GM12892 (cell line): ENCODE measurements around the gene APOM.
A peak's percentile ranks its signal among the peaks of the same experiment; 100 is the strongest.

Source experiments
- DNase-seq: peaks from one replicate; pipeline ENCODE4 v3.0.0; 2011; ENCODE audit not compliant: insufficient read length
- FAIRE-seq: peaks from 2 replicates; lab custom pipeline; 2011; peaks lifted over from hg19 to GRCh38; lab: Jason Lieb, UNC
- POLR2A ChIP-seq: IDR thresholded peaks from 2 replicates; pipeline ENCODE4 v1.6.1; 2011; ENCODE audit warnings: low read depth, low read length, control low read depth
- POLR2AphosphoS5 ChIP-seq: IDR thresholded peaks from 2 replicates; pipeline ENCODE4 v1.6.1; 2011; ENCODE audit warnings: low read depth, low read length, control low read depth
- TAF1 ChIP-seq: IDR thresholded peaks from 2 replicates; pipeline ENCODE4 v1.6.1; 2011; ENCODE audit warnings: low read depth, mild to moderate bottlenecking, control low read depth, low read length, borderline replicate concordance

The APOM gene

DNA sequence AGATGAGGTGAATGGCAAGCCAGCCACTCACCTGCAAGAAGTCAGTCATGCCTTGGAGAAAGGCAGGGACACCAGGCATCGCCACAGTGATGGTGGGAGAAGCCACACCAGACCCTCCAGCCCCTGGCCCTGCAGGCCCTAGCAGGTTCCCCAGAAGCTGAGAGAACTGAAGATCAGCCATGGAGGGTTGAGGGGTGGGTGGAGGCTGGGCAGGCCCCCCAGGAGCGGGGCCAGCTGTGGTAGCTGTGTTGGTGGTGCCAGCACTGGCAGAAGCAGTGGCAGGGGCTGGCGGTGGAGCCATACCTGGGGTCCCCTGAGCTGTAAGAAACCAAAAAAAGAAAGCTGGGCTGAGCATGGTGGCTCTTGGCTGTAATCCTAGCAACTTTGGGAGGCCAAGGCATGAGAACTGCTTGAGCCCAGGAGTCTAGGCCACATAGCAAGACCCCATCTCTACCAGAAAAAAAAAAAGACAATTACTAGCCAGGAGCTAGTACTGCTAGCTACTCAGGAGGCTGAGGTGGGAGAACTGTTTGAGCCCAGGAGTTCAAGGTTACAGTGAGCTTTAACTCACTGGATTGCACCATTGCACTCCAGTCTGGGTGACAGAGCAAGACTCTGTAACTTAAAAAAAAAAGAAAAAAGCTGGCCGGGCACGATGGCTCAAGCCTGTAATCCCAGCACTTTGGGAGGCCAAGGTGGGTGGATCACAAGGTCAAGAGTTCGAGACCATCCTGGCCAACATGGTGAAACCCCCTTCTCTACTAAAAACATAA lies 12.7 kb upstream of the APOM start:
- no peak for DNase-seq
- FAIRE-seq, result no peak
- no peak for TF ChIP-seq TAF1
- TF ChIP-seq POLR2AphosphoS5, result no peak
- no peak for TF ChIP-seq POLR2A

DNA sequence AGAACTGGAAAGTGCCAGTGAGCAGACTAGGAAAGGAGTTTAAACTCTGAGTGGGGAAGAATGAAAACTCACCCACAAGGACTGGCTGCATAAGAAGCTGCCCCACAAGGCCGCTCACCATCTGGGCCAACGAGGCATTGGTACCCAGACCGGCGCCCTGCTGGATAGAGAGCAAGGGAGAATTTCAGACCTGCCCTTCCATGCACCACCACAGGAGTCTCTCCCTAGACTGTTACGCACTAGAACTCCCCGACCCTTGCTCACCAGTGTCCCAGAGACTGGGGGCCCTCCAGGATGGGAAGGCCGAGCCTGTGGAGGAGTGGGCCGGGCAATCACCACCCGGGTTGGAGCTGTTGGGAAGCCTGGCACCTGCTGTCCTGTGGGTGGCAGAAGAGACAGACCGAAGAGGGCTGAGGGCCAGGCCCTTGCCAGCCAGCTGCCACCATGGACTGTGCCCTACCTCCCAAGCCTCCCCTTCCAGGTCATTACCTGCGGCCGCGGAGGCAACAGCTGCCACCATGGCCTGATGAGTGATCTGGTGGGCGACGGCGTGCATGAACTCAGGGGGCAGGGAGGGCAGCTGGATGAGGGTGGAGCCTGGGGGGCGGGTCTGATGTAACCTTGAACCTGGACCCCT lies 11.8 kb upstream of the APOM start:
- FAIRE-seq (no peak), DNase-seq (no peak)
- TF ChIP-seq TAF1 (no peak), POLR2AphosphoS5 (no peak), POLR2A (no peak)

DNA sequence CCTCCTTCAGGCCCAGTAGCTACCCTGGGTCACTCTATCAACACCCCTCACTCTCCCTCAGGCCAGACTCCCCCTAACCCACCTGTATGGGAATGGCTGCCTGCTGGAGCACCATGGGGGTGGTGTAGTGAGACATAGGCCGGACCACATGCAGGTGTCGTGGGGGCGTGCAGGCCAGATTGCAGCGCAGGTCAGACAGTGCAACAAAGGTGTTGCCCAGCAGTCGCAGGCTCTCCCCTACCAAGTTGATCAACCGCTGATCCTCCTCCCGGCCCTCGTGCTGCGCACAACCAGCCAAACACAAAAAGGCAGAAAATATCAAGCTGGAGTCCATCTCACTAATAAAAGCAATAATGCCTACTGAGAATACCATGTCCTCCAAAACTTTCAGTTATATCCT lies 10.4 kb upstream of the APOM start:
- no peak for TF ChIP-seq POLR2A
- no peak for TF ChIP-seq TAF1
- TF ChIP-seq POLR2AphosphoS5, result no peak
- DNase-seq (no peak), FAIRE-seq (no peak)

DNA sequence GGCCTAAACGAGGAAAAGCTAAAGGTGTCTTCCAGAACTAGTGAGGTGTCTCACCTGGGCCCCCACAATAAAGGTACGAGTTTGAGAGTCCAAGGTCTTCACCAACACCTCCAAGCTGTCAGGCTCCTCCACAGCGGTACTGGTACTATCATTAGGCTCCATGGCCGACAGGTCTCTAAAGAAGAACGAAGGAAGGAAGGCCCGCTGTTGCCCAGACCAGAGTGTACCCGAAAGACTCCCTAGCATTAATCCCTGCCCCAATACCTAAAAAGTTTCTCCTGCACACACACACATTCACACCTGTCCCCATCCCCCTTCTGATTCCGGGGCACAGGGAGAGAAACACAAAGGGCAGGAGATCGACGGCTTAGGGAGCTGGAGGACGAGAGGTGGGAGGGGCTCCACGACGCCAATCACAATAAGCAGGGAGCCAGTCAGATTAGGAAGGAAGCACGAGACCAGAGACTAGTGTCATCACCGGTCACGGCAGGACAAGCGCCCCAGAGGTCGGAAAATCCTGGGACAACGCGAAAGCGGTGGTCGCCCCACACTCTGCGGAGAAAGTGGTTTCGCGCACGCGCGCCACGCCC lies 4.0 kb upstream of the APOM start:
- TF ChIP-seq POLR2AphosphoS5 (no peak), TAF1 (no peak), POLR2A (no peak)
- DNase-seq (no peak), FAIRE-seq (peak; percentile 62)

DNA sequence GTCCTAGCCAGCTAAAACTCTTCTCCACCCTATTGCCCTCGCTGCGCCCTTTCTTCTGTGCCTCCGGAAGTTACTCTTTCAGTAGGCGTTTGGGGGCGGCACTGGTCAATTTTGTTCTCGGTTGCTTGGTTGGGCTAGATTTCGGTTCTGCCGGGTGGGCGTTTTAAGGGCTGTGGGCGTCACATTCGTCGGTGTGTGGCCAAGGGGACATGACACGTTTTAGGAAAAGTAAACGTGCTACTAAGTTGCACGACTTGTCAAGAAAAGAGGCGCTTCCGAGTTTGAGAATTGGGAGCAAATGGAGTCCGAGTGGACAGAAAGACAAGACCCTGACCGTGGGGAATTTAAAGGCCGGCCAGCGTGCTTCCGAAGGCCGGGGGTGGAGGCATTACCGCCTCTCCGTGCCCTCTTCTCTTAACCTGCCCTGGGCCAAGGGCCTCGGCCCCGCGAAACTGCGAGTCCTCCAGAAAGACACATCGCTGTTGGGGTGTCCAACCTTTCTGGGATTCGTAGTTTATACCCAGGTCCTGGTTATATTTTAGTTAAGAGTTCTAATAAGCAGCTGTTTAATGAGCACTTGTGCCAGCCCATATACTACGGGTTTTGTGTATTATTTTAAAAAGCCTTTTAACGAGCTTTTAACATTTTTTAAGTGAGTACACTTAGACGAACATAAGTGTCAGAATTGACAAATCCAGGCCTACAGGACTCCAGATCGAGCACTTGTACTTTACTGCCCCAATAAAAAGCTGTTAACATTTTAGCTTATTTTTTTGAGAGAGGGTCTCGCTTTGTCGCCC lies 2.6 kb upstream of the APOM start:
- DNase-seq (peak; percentile 91), FAIRE-seq (no peak)
- TF ChIP-seq TAF1, result peak; percentile 43; the same call in 1 of the 2 replicates
- peak; percentile 41; the same call in 1 of the 2 replicates for TF ChIP-seq POLR2A
- no peak; the same call in 1 of the 2 replicates for TF ChIP-seq POLR2AphosphoS5

DNA sequence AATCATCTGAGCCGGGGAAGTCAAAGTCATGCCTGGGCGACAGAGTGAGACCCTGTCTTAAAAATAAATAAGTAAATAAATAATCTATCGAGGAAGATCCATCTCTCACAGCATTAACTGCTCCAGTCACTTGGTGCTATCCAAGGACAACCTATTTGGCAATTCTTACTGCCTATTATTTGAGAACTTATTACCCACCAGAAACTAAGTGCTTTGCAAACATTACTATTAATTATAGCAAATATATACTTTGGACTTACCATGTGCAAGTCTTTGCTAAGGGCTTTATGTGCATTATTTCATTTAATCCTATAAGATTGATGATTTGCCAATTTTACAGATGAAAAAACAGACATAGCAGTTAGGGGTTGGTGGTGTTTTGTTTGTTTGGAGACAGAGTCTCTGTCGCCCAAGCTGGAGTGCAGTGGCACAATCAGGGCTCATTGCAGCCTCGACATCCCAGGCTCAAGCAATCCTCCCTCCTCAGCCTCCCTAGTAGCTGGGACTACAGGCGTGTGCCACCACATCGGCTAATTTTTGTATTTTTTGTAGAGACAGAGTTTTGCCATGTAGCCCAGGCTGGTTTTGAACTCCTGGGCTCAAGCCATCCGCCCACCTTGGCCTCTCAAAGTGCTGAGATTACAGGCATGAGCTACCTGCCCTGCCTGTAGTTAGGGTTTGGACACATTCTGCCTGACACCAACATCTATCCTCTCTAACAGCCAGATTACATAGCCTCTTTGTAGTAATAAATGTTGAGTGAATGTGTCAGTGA lies 933 bp upstream of the APOM start:
- TF ChIP-seq TAF1 (no peak), POLR2A (no peak)
- FAIRE-seq (no peak), DNase-seq (no peak)

DNA sequence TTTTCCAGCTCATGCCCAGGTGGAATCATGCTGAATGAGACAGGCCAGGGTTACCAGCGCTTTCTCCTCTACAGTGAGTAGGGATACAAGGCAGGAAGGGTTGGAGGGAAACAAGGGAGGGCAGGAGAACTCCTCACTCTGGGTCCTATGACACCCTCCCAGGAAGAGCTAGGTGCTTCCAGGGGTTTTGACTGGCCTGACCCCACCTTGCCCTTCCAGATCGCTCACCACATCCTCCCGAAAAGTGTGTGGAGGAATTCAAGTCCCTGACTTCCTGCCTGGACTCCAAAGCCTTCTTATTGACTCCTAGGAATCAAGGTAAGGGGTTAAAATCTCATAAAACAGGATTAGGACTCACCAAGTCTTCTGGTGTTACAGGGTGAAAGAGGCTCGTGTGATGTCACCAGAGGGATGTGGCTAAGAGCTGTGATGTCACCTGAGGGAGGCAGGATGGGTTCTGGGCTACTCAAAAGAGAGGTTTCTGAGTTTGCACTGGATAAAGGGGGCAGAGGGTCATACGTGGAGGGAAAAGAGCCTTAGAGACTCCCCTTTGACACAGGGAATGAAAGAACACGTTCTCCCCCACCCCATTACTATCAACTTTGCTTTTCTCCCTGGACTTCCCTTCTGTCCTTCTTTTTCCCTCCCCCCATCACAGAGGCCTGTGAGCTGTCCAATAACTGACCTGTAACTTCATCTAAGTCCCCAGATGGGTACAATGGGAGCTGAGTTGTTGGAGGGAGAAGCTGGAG lies 1.9 kb downstream of the APOM start:
- no peak for DNase-seq
- no peak for FAIRE-seq
- TF ChIP-seq TAF1 (no peak), POLR2AphosphoS5 (no peak), POLR2A (no peak)

DNA sequence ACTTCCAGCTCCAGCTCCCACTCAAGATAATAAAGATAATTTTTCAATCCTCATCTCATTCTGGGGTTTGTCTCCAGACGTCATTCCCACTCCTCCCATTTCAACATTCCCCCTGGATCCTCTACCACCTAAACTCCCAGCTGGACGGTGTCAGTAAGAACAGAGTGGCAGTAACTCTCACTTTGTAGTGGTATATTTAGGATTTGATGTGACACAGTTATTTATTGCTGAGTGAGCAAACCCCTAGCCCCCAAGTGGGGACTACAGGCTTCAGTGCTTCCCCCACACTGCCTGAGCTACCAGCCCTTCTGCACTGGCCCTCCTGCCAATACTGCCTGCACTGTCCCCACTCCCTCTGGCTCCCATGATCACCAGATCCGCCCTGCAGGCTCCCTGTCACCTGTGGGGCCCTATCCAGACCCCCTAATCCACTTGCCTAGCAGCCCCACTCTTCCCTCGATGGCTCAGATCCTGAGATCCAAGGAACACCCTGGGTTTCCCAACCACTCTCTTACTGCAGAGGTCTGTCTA lies 2.5 kb downstream of the APOM start:
- DNase-seq, result no peak
- no peak for TF ChIP-seq POLR2A
- TF ChIP-seq POLR2AphosphoS5, result 0 out of 2 replicates have a peak, but pooled peaks have one; percentile 17
- TF ChIP-seq TAF1, result no peak
- no peak for FAIRE-seq

DNA sequence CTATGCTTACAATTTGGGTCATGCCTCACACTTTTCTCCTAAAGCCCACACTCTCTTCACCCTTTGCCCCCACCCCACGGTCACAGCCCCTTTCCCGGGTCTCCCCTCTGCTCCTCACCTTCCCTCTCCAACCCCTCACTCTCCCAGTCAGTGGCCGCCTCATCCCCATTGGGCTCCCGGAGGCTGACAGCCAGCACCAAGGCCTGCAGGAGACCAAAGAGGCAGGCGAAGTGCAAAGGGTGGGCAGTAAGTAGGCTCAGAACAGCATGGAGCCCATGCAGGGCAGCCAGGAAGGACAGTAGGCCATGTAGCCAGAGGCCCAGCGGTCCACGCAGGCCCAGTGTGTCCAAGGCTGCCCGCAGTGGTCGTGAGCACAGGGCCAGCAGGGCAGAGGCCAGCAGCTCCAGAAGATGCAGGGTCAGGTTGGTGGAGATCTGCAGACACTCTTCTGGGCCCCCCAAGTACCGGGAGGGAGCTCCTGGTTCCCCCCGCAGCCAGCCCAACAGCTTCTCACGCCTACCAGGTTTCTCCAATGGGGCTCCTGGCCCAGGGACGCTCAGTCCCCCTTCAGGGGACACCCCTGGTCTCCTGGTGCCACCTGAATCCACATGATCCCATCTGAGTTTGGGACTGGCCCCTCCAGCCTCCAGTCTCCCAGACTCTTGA lies 3.4 kb downstream of the APOM start:
- FAIRE-seq, result no peak

More for the DNA sequence above, 3.4 kb downstream of the APOM start:
- DNase-seq, result no peak
- TF ChIP-seq POLR2AphosphoS5, result no peak
- TF ChIP-seq POLR2A, result no peak
- TF ChIP-seq TAF1, result no peak
